Measurements from ENCODE around the gene LRP5. TPM values are rescaled to one million over a fixed set of nuclear protein-coding genes. Genes with fewer than 3 reads are reported as not detected.
A peak's percentile ranks its signal among the peaks of the same experiment; 100 is the strongest.
"Not testable (repeated sequence)": the region's sequence is repeated elsewhere in the genome, so short reads cannot be mapped to it uniquely, and the experiment has no call there.

The LRP5 gene
- total and polyA plus RNA-seq, 9 of the 15 experiments (the other 6 are each of a cell fraction or from before 2014, with no cell fraction given) = 0.48 to 44.2 (median 13.5) TPM

- FAIRE-seq = no peak
- no peak overlapping the region for H3K27ac ChIP-seq (ENCODE audit: extremely low read depth, low read depth, low read length)
- no peak overlapping the region for H3K4me2 ChIP-seq (ENCODE audit: insufficient read depth, low read length)
- H3K9me3 ChIP-seq (replicated peaks; ENCODE audit: control insufficient read depth, insufficient read depth, low read depth, low read length) = no peaks in the 10 kb centered on the region; the same call in 1 of the 2 replicates
- no peaks in the 10 kb centered on the region for H3K27me3 ChIP-seq (ENCODE audit: control insufficient read depth in 2 of 2, insufficient read depth in 2 of 2, low read length in 2 of 2)
- no peak overlapping the region for H3K4me3 ChIP-seq
- CTCF ChIA-PET (ENCODE audit: low intra/inter-chr PET ratio) = no interaction called here
- H2AFZ ChIP-seq (ENCODE audit: low read depth, low read length) = no peak overlapping the region
- POLR2A ChIA-PET = no interaction called here
- intact Hi-C loops (cut with micrococcal nuclease) = no loop called here
- H3K9ac ChIP-seq (ENCODE audit: insufficient read depth in 1 of 2, low read depth in 2 of 2, low read length in 2 of 2) = no peak overlapping the region
- no peak for DNase-seq (ENCODE audit: extremely low read depth in 1 of 4, low spot score in 3 of 4)
- in situ Hi-C loops (cut with MboI) = no loop called here
- no TSS peak for BruUV-seq (replicated peaks)
- whole genome bisulfite sequencing (ENCODE audit: insufficient coverage, low coverage, missing lambda C conversion rate) = 92% methylated on average over 27 of the region's 31 CpGs
- no peak for ATAC-seq
- peaks cover 63% of the 10 kb centered on the region; the same call in 2 of the 3 replicates for H3K36me3 ChIP-seq (ENCODE audit: control insufficient read depth, insufficient read depth, low read length)
- no peaks in the 10 kb centered on the region for H3K79me2 ChIP-seq (ENCODE audit: control insufficient read depth, insufficient read depth, low read length)
- no peaks in the 10 kb centered on the region; the same call in 1 of the 2 replicates for H4K20me1 ChIP-seq (replicated peaks; ENCODE audit: control insufficient read depth, insufficient read depth, low read length)
- peaks cover 12% of the 10 kb centered on the region for H3K9me1 ChIP-seq (ENCODE audit: control insufficient read depth, insufficient read depth, low read length)
- 0 out of 2 replicates have a peak, but pooled peaks have one; percentile 17 for TF ChIP-seq POLR2G (IDR thresholded peaks at IDR 0.05; ENCODE audit: low read depth, low read length)
- no peak for TF ChIP-seq SPI1 (IDR thresholded peaks at IDR 0.05; ENCODE audit: borderline replicate concordance, low read depth, low read length)
- peaks cover 15 to 39% of the 10 kb centered on the region in 2 experiments; a peak in 4 of 5 replicates for H3K4me1 ChIP-seq (replicated peaks in 1 of 2; ENCODE audit: control insufficient read depth in 2 of 2, insufficient read depth in 2 of 2, low read length in 2 of 2)
These were observed 121.2 kb downstream of the LRP5 start for GRCh38 chr11:68433541-68433940.

- H3K27ac ChIP-seq (ENCODE audit: extremely low read depth, low read depth, low read length); H3K4me3 ChIP-seq; H3K4me2 ChIP-seq (ENCODE audit: insufficient read depth, low read length); CTCF ChIA-PET (ENCODE audit: low intra/inter-chr PET ratio); H4K20me1 ChIP-seq (replicated peaks; ENCODE audit: control insufficient read depth, insufficient read depth, low read length); H2AFZ ChIP-seq (ENCODE audit: low read depth, low read length); H3K79me2 ChIP-seq (ENCODE audit: control insufficient read depth, insufficient read depth, low read length); in situ Hi-C loops (cut with MboI); H3K27me3 ChIP-seq (ENCODE audit: control insufficient read depth in 2 of 2, insufficient read depth in 2 of 2, low read length in 2 of 2); H3K9me3 ChIP-seq (replicated peaks; ENCODE audit: control insufficient read depth, insufficient read depth, low read depth, low read length); BruUV-seq (replicated peaks); DNase-seq (ENCODE audit: extremely low read depth in 1 of 4, low spot score in 3 of 4); intact Hi-C loops (cut with micrococcal nuclease); ATAC-seq; FAIRE-seq; H3K9ac ChIP-seq (ENCODE audit: insufficient read depth in 1 of 2, low read depth in 2 of 2, low read length in 2 of 2): not testable (repeated sequence)
- POLR2A ChIA-PET = interaction anchor here (0.5 kb wide), 1 partner anchor 198 kb away, joined by 3 read pairs; no protein-coding TSS in a partner anchor
- peaks cover 15 to 42% of the 10 kb centered on the region in 2 experiments; a peak in 4 of 5 replicates for H3K4me1 ChIP-seq (replicated peaks in 1 of 2; ENCODE audit: control insufficient read depth in 2 of 2, insufficient read depth in 2 of 2, low read length in 2 of 2)
- H3K36me3 ChIP-seq (ENCODE audit: control insufficient read depth, insufficient read depth, low read length) = peaks cover 65% of the 10 kb centered on the region; the same call in 2 of the 3 replicates
- 95% methylated on average over 5 of the region's 5 CpGs for WGBS (ENCODE audit: insufficient coverage, low coverage, missing lambda C conversion rate)
- H3K9me1 ChIP-seq (ENCODE audit: control insufficient read depth, insufficient read depth, low read length) = peaks cover 12% of the 10 kb centered on the region
- peak; percentile 96 for TF ChIP-seq ZNF24 (IDR thresholded peaks at IDR 0.05)
These were observed 121.8 kb downstream of the LRP5 start for GRCh38 chr11:68434159-68434558.

Measured in K562 (cell line).